Measurements from ENCODE around the gene GPR17.

GRCh38 chr2:127657232-127657595 is 11.3 kb downstream of the GPR17 start:
- TF ChIP-seq CTCF (IDR thresholded peaks at IDR 0.05; ENCODE audit: poor library complexity) (no peak), EZH2phosphoT487 (IDR thresholded peaks at IDR 0.05; ENCODE audit: low read depth, severe bottlenecking, unreplicated experiment) (no peak)
